HepG2 (cell line): ENCODE measurements around the gene SLAMF6. TPM values are rescaled to one million over a fixed set of nuclear protein-coding genes. Genes with fewer than 3 reads are reported as not detected.

Experiments used
- ATAC-seq: fragments of 200-7000 bp; cut with Tn5 transposase; 3 replicates; pipeline ENCODE4 v1.9.1; 2020; ENCODE audit warnings: mild to moderate bottlenecking, moderate library complexity
- BruUV-seq: library from RNA; stranded (reverse); fragments of 400-500 nt; replicated peaks from 2 replicates; lab custom pipeline; 2021; lab: Mats Ljungman, UMichigan
- CTCF ChIA-PET: fragments of 300-600 bp; formaldehyde crosslinking; extraction: SDS; loops from one replicate; lab custom pipeline; 2021; ENCODE audit warnings: low total read pairs, inconsistent platforms, low intra/inter-chr PET ratio; lab: Yijun Ruan, JAX
- POLR2A ChIA-PET: fragments of 350-600 bp; sonication (Branson Sonifier 250); formaldehyde crosslinking; loops from one replicate; lab custom pipeline; 2020; ENCODE audit warnings: antibody characterized with exemption, inconsistent platforms; lab: Yijun Ruan, JAX
- DNase-seq: peaks from one replicate; pipeline ENCODE4 v3.0.0-alpha.2; 2015; ENCODE audit warnings: low spot score
- FAIRE-seq: peaks from 3 replicates; lab custom pipeline; 2011; peaks lifted over from hg19 to GRCh38; lab: Jason Lieb, UNC
- H2AFZ ChIP-seq: one replicate; pipeline ENCODE4 v1.6.1; 2011; ENCODE audit warnings: low read length, inconsistent platforms
- H3K27ac ChIP-seq: fragments of 300-600 bp; 3 replicates; pipeline ENCODE4 v1.8.0; 2011; ENCODE audit warnings: mixed run types, mild to moderate bottlenecking, mixed read lengths, low read length, inconsistent platforms; ENCODE audit not compliant: insufficient read depth; ENCODE audit errors: extremely low read length
- H3K27me3 ChIP-seq, 2 experiments: fragments of 200-600 bp in 1 of 2; 2 replicates in 1 of 2; 3 replicates in 1 of 2; pipeline versions ENCODE4 v1.6.0 to v1.8.0; 2011; ENCODE audit warnings: low read length in 2 of 2, mild to moderate bottlenecking in 2 of 2, moderate library complexity in 2 of 2, inconsistent platforms in 1 of 2; ENCODE audit not compliant: insufficient read depth in 2 of 2, control insufficient read depth in 1 of 2
- H3K36me3 ChIP-seq, 2 experiments: fragments of 200-600 bp in 1 of 2; replicated peaks in 1 of 2; 2 replicates in 1 of 2; 3 replicates in 1 of 2; pipeline versions ENCODE4 v1.5.1 to v1.8.0; 2011; ENCODE audit warnings: low read length in 2 of 2, inconsistent platforms in 1 of 2; ENCODE audit not compliant: insufficient read depth in 2 of 2, control insufficient read depth in 1 of 2
- H3K4me1 ChIP-seq: 2 replicates; pipeline ENCODE4 v1.5.1; 2012; ENCODE audit warnings: low read length, inconsistent platforms; ENCODE audit not compliant: insufficient read depth
- H3K4me2 ChIP-seq: 2 replicates; pipeline ENCODE4 v1.6.0; 2011; ENCODE audit warnings: low read depth, low read length, inconsistent platforms
- H3K4me3 ChIP-seq, 3 experiments: fragments of 200-600 bp in 1 of 3; sonication (generic), shearing (Covaris generic) in 1 of 3; replicated peaks in 1 of 3; 2 replicates each; pipeline ENCODE4 v1.5.1; 2011 to 2016; ENCODE audit warnings: low read length in 3 of 3, inconsistent platforms in 2 of 3, low read depth in 2 of 3, mild to moderate bottlenecking in 2 of 3, control low read depth in 1 of 3, mixed read lengths in 1 of 3; ENCODE audit not compliant: insufficient read depth in 1 of 3
- H3K79me2 ChIP-seq: one replicate; pipeline ENCODE4 v1.6.1; 2011; ENCODE audit warnings: low read length, inconsistent platforms; ENCODE audit not compliant: insufficient read depth
- H3K9ac ChIP-seq: 2 replicates; pipeline ENCODE4 v1.6.0; 2011; ENCODE audit warnings: mild to moderate bottlenecking, low read depth, low read length, inconsistent platforms; ENCODE audit not compliant: insufficient read depth
- H3K9me3 ChIP-seq: 2 replicates; pipeline ENCODE4 v1.5.1; 2012; ENCODE audit warnings: mild to moderate bottlenecking, low read length
- H4K20me1 ChIP-seq: 2 replicates; pipeline ENCODE4 v1.6.0; 2011; ENCODE audit warnings: inconsistent platforms, mild to moderate bottlenecking, low read length, moderate library complexity; ENCODE audit not compliant: insufficient read depth
- FOXP4 ChIP-seq: sonication (generic); formaldehyde crosslinking; IDR thresholded peaks from 2 replicates; pipeline ENCODE4 v1.4.0; 2020; ENCODE audit warnings: missing genetic modification reagents
- NFE2L1 ChIP-seq: sonication (generic); formaldehyde crosslinking; IDR thresholded peaks from 2 replicates; pipeline ENCODE4 v1.4.0; 2020; ENCODE audit warnings: missing genetic modification reagents, mild to moderate bottlenecking, borderline replicate concordance
- PBX2 ChIP-seq: IDR thresholded peaks from 2 replicates; pipeline ENCODE4 v1.6.1; 2016; ENCODE audit warnings: control low read depth
- SP4 ChIP-seq: sonication (generic); formaldehyde crosslinking; IDR thresholded peaks from 2 replicates; pipeline ENCODE4 v1.8.1; 2023; ENCODE audit warnings: mild to moderate bottlenecking, missing genetic modification reagents
- TCF7 ChIP-seq: sonication (generic); IDR thresholded peaks from 2 replicates; pipeline ENCODE4 v1.6.1; 2016; ENCODE audit warnings: antibody characterized with exemption, low read depth
- ZNF644 ChIP-seq: IDR thresholded peaks from 2 replicates; pipeline ENCODE4 v1.6.1; 2016; ENCODE audit warnings: low read depth
- WGBS: methylation state at CpG from one replicate; pipeline ENCODE4 v1.1.6; 2017; ENCODE audit warnings: low lambda C conversion rate; 5-methylcytosine and 5-hydroxymethylcytosine counted together
- in situ Hi-C: cut with HindIII; loops from 2 replicates; pipeline ENCODE4 v1.10.0; 2017; ENCODE audit warnings: low pct_unique_long_range_greater_than_20kb; ENCODE audit not compliant: extremely low pct_ligation_motif_present
- intact Hi-C: fragments of 100-400 bp; cut with micrococcal nuclease; formaldehyde crosslinking; loops from one replicate; pipeline ENCODE4 v1.10.0; 2022; ENCODE audit not compliant: unreplicated experiment
- polyA plus RNA-seq, 8 experiments: library from polyadenylated mRNA; depleted of rRNA in 3 of 8; stranded (reverse) in 7 of 8; unstranded in 1 of 8; fragments of >200 nt; fragmentation: Illumina TruSeq in 4 of 8; extraction: Trizol in 4 of 8; gene quantifications; 2 replicates each; pipeline versions ENCODE4 v1.2.1 to v1.2.3, GENCODE V29; 2011 to 2016; ENCODE audit warnings: low read depth in 4 of 8, missing spikeins in 1 of 8, mixed read lengths in 1 of 8; ENCODE audit not compliant: insufficient read depth in 1 of 8
- total RNA-seq, 5 experiments: library from RNA; depleted of rRNA; stranded (reverse); fragments of >200 nt; fragmentation: Illumina TruSeq; extraction: Trizol; gene quantifications; 2 replicates each; pipeline ENCODE4 v1.2.3, GENCODE V29; 2016; ENCODE audit warnings: low read depth in 1 of 5

Gene SLAMF6
- total and polyA plus RNA-seq, 2 of the 13 experiments (the other 11 are each of a cell fraction or from before 2014, with no cell fraction given), result not detected

- Histone ChIP-seq H3K79me2 (no peaks in the 10 kb centered on the region), H3K4me2 (no peak overlapping the region), H2AFZ (no peak overlapping the region), H3K36me3 (no peaks in the 10 kb centered on the region), H4K20me1 (no peaks in the 10 kb centered on the region), H3K4me1 (no peaks in the 10 kb centered on the region), H3K4me3 (no peak overlapping the region), H3K27ac (no peak overlapping the region), H3K9me3 (no peaks in the 10 kb centered on the region), H3K9ac (no peak overlapping the region), H3K27me3 (no peaks in the 10 kb centered on the region)
- POLR2A ChIA-PET, result no interaction called here
- intact Hi-C loops (no loop called here), in situ Hi-C loops (loop anchor here (5.0 kb wide), 1 partner anchor 115 kb away; no protein-coding TSS in a partner anchor)
- CTCF ChIA-PET, result no interaction called here
- ATAC-seq (no peak), FAIRE-seq (no peak), DNase-seq (no peak)
- 20% methylated on average over 2 of the region's 2 CpGs for WGBS
- no TSS peak for BruUV-seq
- TF ChIP-seq PBX2 (CRISPR knock-in tag), result no peak
- no peak for TF ChIP-seq ZNF644 (CRISPR knock-in tag)
- no peak for TF ChIP-seq SP4 (CRISPR knock-in tag)
- no peak for TF ChIP-seq FOXP4 (CRISPR knock-in tag)
- TF ChIP-seq NFE2L1 (CRISPR knock-in tag), result no peak
- TF ChIP-seq TCF7, result no peak
These were observed 30.4 kb downstream of the SLAMF6 start for GRCh38 chr1:160492617-160493016.
